K562 (cell line): Measurements from ENCODE around the gene PIM3. TPM values are rescaled to one million over a fixed set of nuclear protein-coding genes. Genes with fewer than 3 reads are reported as not detected.

Experiments used
- BRCA1 ChIP-seq, 2 experiments: fragments of 450-650 bp in 1 of 2; sonication (generic) in 1 of 2; formaldehyde crosslinking in 1 of 2; IDR thresholded peaks; 2 replicates each; pipeline versions ENCODE4 v1.5.0 to v1.6.1; 2017 to 2020; ENCODE audit warnings: mild to moderate bottlenecking in 1 of 2, missing genetic modification reagents in 1 of 2
- CBX1 ChIP-seq: sonication (generic); IDR thresholded peaks from 2 replicates; pipeline ENCODE4 v1.6.1; 2016; ENCODE audit warnings: antibody characterized with exemption, low read depth, mild to moderate bottlenecking
- DNMT1 ChIP-seq: fragments of 450-650 bp; IDR thresholded peaks from 2 replicates; pipeline ENCODE4 v1.6.1; 2016; ENCODE audit warnings: antibody characterized with exemption, mild to moderate bottlenecking
- HNRNPK ChIP-seq: fragments of 200-400 bp; formaldehyde crosslinking; IDR thresholded peaks from one replicate; pipeline ENCODE4 v1.6.1; 2018; ENCODE audit warnings: mild to moderate bottlenecking, low read depth, low read length; ENCODE audit not compliant: poor library complexity, severe bottlenecking
- NCOA2 ChIP-seq, 2 experiments: fragments of 450-650 bp; IDR thresholded peaks; 2 replicates each; pipeline ENCODE4 v1.6.1; 2018; ENCODE audit warnings: mild to moderate bottlenecking in 2 of 2, moderate library complexity in 1 of 2; ENCODE audit not compliant: partially characterized antibody in 2 of 2
- NFIC ChIP-seq: fragments of 450-650 bp; IDR thresholded peaks from 2 replicates; pipeline ENCODE4 v1.6.1; 2017; ENCODE audit warnings: mild to moderate bottlenecking, inconsistent platforms
- RB1 ChIP-seq: fragments of 450-650 bp; IDR thresholded peaks from 2 replicates; pipeline ENCODE4 v1.6.1; 2017; ENCODE audit warnings: low read depth, mild to moderate bottlenecking
- RERE ChIP-seq: sonication (generic); formaldehyde crosslinking; IDR thresholded peaks from 2 replicates; pipeline ENCODE4 v1.8.0; 2023; ENCODE audit warnings: missing genetic modification reagents, mild to moderate bottlenecking, borderline replicate concordance
- SNIP1 ChIP-seq: fragments of 450-650 bp; IDR thresholded peaks from 2 replicates; pipeline ENCODE4 v1.7.1; 2017; ENCODE audit warnings: low read depth, mild to moderate bottlenecking
- ZNF311 ChIP-seq: fragments of 250-450 bp; sonication (Bioruptor Pico); IDR thresholded peaks from 2 replicates; pipeline ENCODE4 v1.4.0; 2020; ENCODE audit warnings: mild to moderate bottlenecking, moderate library complexity
- ZNF407 ChIP-seq: fragments of 450-650 bp; IDR thresholded peaks from 2 replicates; pipeline ENCODE4 v1.6.1; 2016; ENCODE audit warnings: low read depth
- polyA plus RNA-seq, 8 experiments: library from polyadenylated mRNA; depleted of rRNA in 4 of 8; stranded (reverse) in 5 of 8; unstranded in 3 of 8; fragments of >200 nt; fragmentation: Nextera tagmentation in 2 of 8; fragmentation: Illumina TruSeq in 1 of 8; extraction: Ambion mirVana in 2 of 8; extraction: Trizol in 1 of 8; gene quantifications; 2 replicates each; pipeline versions ENCODE4 v1.2.1 to v1.2.3, GENCODE V29; 2011 to 2014; ENCODE audit warnings: inconsistent platforms in 1 of 8, missing spikeins in 1 of 8
- total RNA-seq, 7 experiments: library from RNA; depleted of rRNA in 6 of 7; stranded (reverse); fragments of >200 nt in 6 of 7; fragmentation: Illumina TruSeq in 2 of 7; extraction: Trizol in 2 of 7; gene quantifications; 2 replicates each; pipeline versions ENCODE4 v1.2.1 to v1.2.3, GENCODE V29; 2011 to 2021; ENCODE audit warnings: low replicate concordance in 1 of 7
- TF ChIP-seq, protein P1 (sequence below): fragments of 200-800 bp; sonication (Bioruptor generic); IDR thresholded peaks from 2 replicates; pipeline ENCODE4 v1.6.1; 2017; ENCODE audit warnings: missing genetic modification characterization, missing compliant biosample characterization

Gene PIM3
- total and polyA plus RNA-seq, 9 of the 15 experiments (the other 6 are each of a cell fraction or from before 2014, with no cell fraction given) = 0.24 to 40.5 (median 5.3) TPM

DNA sequence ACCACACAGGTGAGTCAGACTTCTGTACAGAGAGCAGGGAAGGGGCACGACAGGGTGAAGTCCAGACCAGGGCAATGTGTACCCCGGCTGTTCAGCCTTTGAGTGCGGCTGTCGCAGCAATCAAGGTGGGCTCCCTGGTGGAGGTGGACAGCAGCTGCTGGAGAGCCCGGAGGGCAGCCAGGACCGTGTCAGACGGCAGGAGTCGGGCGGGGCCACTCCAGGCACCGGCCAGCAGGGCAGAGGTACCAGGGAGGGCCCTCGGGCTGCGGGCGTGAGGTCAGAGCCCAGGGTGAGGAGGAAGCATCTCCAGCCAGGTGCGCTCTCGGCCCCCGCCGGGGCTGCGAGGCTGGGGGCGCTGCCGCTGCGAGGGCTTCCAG, 802 bp upstream of the PIM3 start (continued):
- TF ChIP-seq RB1 = 0 out of 2 replicates have a peak, but pooled peaks have one; percentile 8
- TF ChIP-seq CBX1 = peak; percentile 52; the same call in 1 of the 2 replicates
- TF ChIP-seq DNMT1 = no peak
- no peak for TF ChIP-seq RERE (CRISPR knock-in tag)
- TF ChIP-seq ZNF407 = no peak
- no peak for TF ChIP-seq HNRNPK
- TF ChIP-seq, protein P1, sequence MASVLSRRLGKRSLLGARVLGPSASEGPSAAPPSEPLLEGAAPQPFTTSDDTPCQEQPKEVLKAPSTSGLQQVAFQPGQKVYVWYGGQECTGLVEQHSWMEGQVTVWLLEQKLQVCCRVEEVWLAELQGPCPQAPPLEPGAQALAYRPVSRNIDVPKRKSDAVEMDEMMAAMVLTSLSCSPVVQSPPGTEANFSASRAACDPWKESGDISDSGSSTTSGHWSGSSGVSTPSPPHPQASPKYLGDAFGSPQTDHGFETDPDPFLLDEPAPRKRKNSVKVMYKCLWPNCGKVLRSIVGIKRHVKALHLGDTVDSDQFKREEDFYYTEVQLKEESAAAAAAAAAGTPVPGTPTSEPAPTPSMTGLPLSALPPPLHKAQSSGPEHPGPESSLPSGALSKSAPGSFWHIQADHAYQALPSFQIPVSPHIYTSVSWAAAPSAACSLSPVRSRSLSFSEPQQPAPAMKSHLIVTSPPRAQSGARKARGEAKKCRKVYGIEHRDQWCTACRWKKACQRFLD = 0 out of 2 replicates have a peak, but pooled peaks have one; percentile 45
- TF ChIP-seq ZNF311 (CRISPR knock-in tag) = no peak
- no peak for TF ChIP-seq SNIP1
- TF ChIP-seq NCOA2 (IDR thresholded peaks at IDR 0.05; ENCODE audit: partially characterized antibody in 2 of 2) = no peak
- TF ChIP-seq BRCA1 (IDR thresholded peaks at IDR 0.05) = no peak
- TF ChIP-seq BRCA1 (CRISPR knock-in tag; IDR thresholded peaks at IDR 0.05) = no peak
- peak; percentile 24; the same call in 1 of the 2 replicates for TF ChIP-seq NFIC
